Stimulated activated CD4-positive, alpha-beta T cell treated with anti-CD3 and anti-CD28 coated beads, Interleukin-1b, Interleukin-23, amount 100 ng/mL, for 4 hours (primary cell): ENCODE data around the gene OBI1.

Experiments
- DNase-seq, 2 donors: peaks; one replicate each; pipeline ENCODE4 v3.0.0-alpha.2; 2020; ENCODE audit warnings: low read depth in 2 of 2

The OBI1 gene

GRCh38 chr13:78587395-78587794 lies 71.6 kb downstream of the OBI1 start:
- no peak for DNase-seq

- DNase-seq, result no peak
Observed at GRCh38 chr13:78586706-78587105, 72.2 kb downstream of the OBI1 start.

DNA sequence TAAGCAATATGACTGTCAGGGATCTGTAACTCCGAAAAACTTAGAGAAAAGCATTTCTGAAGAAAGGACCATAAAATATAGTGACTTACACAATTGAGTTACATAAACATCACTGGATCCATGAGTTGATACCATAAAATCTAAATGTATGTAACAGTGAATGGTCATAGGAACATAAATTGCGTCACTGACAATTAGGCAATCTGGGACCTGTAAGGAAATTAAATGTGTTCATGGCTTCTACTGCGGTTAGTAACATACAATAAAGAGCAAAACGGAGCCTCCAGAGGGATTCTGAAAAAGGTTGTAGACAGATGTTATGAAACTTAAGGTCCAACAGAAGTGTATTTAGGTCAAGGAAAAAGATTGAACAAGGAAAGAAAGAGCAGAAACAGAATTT lies 82.7 kb downstream of the OBI1 start:
- no peak for DNase-seq

GRCh38 chr13:78572459-78572858 lies 86.5 kb downstream of the OBI1 start:
- DNase-seq, result no peak

DNA sequence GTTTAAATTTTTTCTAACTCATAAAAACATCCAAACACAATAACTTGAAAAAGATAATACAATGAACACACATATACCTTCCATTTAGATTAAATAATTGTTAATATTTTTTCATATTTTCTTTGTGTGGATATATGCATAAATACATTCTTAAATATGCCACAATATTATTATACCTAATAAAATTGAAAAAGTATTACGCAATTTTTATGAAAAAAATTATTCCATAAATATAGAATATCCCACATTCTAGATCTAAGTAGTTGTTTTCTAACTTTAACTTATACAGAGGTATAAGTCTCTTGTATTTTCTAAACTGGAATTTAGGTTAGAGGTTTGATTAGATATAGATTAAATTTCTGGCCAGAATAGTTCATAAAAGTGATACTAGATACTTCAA lies 89.9 kb downstream of the OBI1 start:
- DNase-seq, result no peak

- DNase-seq, result no peak
Observed at GRCh38 chr13:78566631-78567030, 92.3 kb downstream of the OBI1 start.
